Measurements from ENCODE around the gene SLC50A1. TPM values are rescaled to one million over a fixed set of nuclear protein-coding genes. Genes with fewer than 3 reads are reported as not detected.

Gene SLC50A1
- total and polyA plus RNA-seq, 8 donors: 31.9 to 64.6 (median 36.0) TPM

- H3K4me1 ChIP-seq: peaks cover 25 to 68% of the 10 kb centered on the region in 2 donors
These were observed 1.3 kb upstream of the SLC50A1 start for GRCh38 chr1:155134322-155134721.

GRCh38 chr1:155134880-155135414, 705 bp upstream of the SLC50A1 start:
- DNase-seq (peak; percentile 49 to 94 (median 84)), ATAC-seq (peak; percentile 78)
- peaks cover 0 to 36% of the 10 kb centered on the region in 2 donors for H3K36me3 ChIP-seq
- peak overlapping the region; percentile 95 to 98 for H3K27ac ChIP-seq
- intact Hi-C loops (cut with DNase I): no loop called here
- H3K4me1 ChIP-seq: peaks cover 29 to 73% of the 10 kb centered on the region in 2 donors
- H3K4me3 ChIP-seq: peak overlapping the region; percentile 52 to 69
- H3K27me3 ChIP-seq: peaks cover 0 to 3% of the 10 kb centered on the region in 2 donors
- TF ChIP-seq CTCF (IDR thresholded peaks at IDR 0.05): no peak
- H3K9me3 ChIP-seq: no peaks in the 10 kb centered on the region

More at GRCh38 chr1:155134322-155134721, 1.3 kb upstream of the SLC50A1 start:
- H3K4me3 ChIP-seq: peak overlapping the region in 1 of 2 donors; percentile 69
- ATAC-seq (no peak), DNase-seq (no peak)
- peaks cover 0 to 36% of the 10 kb centered on the region in 2 donors for H3K36me3 ChIP-seq
- no peaks in the 10 kb centered on the region for H3K9me3 ChIP-seq
- H3K27ac ChIP-seq: peak overlapping the region; percentile 95 to 98
- no peak for TF ChIP-seq CTCF (IDR thresholded peaks at IDR 0.05)
- peaks cover 0 to 9% of the 10 kb centered on the region in 2 donors for H3K27me3 ChIP-seq
- intact Hi-C loops (cut with DNase I): no loop called here

- intact Hi-C loops (cut with DNase I): no loop called here
- H3K27ac ChIP-seq: peak overlapping the region; percentile 95 to 98
- peaks cover 0 to 29% of the 10 kb centered on the region in 2 donors for H3K36me3 ChIP-seq
- peak overlapping the region; percentile 52 to 69 for H3K4me3 ChIP-seq
- no peak for TF ChIP-seq CTCF (IDR thresholded peaks at IDR 0.05)
- H3K27me3 ChIP-seq: no peaks in the 10 kb centered on the region
- peaks cover 29 to 73% of the 10 kb centered on the region in 2 donors for H3K4me1 ChIP-seq
- H3K9me3 ChIP-seq: no peaks in the 10 kb centered on the region
- no peak for DNase-seq
- no peak for ATAC-seq
These were observed 1.1 kb downstream of the SLC50A1 start for GRCh38 chr1:155136748-155137147.

GRCh38 chr1:155137154-155137949, 1.7 kb downstream of the SLC50A1 start:
- no peak for TF ChIP-seq CTCF (IDR thresholded peaks at IDR 0.05)
- ATAC-seq (no peak), DNase-seq (no peak)
- Histone ChIP-seq H3K36me3 (peaks cover 0 to 24% of the 10 kb centered on the region in 2 donors), H3K27ac (peak overlapping the region; percentile 95 to 98), H3K27me3 (no peaks in the 10 kb centered on the region), H3K4me1 (peaks cover 29 to 68% of the 10 kb centered on the region in 2 donors), H3K4me3 (peak overlapping the region in 1 of 2 donors; percentile 69), H3K9me3 (no peaks in the 10 kb centered on the region)
- intact Hi-C loops (cut with DNase I): no loop called here

Measured in left lung (tissue), 10 donors.